Measurements from ENCODE around the gene EFEMP1. TPM values are rescaled to one million over a fixed set of nuclear protein-coding genes. Genes with fewer than 3 reads are reported as not detected.
"Not testable (repeated sequence)": the region's sequence is repeated elsewhere in the genome, so short reads cannot be mapped to it uniquely, and the experiment has no call there.

The EFEMP1 gene
- total and polyA plus RNA-seq, 10 of the 15 experiments (the other 5 are each of a cell fraction or from before 2014, with no cell fraction given), result 0.27 to 1.2 (median 0.35) TPM; not detected in 6

DNA sequence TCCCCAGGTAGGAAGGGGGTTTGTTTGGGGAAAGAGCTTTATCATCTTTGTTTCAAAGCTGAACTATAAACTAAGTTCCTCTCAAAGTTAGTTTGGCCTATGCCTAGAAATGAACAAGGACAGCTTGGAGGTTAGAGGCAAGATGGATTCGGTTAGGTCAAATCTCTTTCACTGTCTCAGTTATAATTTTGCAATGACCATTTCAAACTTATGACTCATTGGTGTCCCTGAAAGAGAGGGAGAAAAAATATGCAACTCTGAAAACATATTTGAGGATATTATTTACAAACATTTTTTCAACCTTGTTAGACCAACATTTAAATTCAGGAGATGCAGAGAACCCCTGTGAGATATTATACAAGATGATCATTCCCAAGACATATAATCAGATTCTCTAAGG, 95.7 kb downstream of the EFEMP1 start (continued):
- TF ChIP-seq NFIC (IDR thresholded peaks at IDR 0.05; ENCODE audit: low read depth, low read length) (no peak), MAX (IDR thresholded peaks at IDR 0.05; ENCODE audit: low read depth, low read length) (no peak), ATF7 (IDR thresholded peaks at IDR 0.05; ENCODE audit: low read depth) (no peak)

GRCh38 chr2:55827428-55827827, 96.2 kb downstream of the EFEMP1 start:
- H3K4me1 ChIP-seq (ENCODE audit: control insufficient read depth, insufficient read depth, low read length); H3K36me3 ChIP-seq (ENCODE audit: control insufficient read depth in 2 of 2, insufficient read depth in 2 of 2, low read length in 1 of 2); POLR2A ChIA-PET; RAD21 ChIA-PET (ENCODE audit: unreplicated experiment); H4K20me1 ChIP-seq (ENCODE audit: control insufficient read depth, insufficient read depth); ATAC-seq; H3K9me3 ChIP-seq (replicated peaks; ENCODE audit: control insufficient read depth, insufficient read depth, low read length); in situ Hi-C loops (cut with MboI); H3K79me2 ChIP-seq (ENCODE audit: control insufficient read depth, insufficient read depth, low read length); H3K27me3 ChIP-seq (replicated peaks in 1 of 2; ENCODE audit: control insufficient read depth in 2 of 2, insufficient read depth in 2 of 2, low read length in 1 of 2); H3K4me2 ChIP-seq (ENCODE audit: control insufficient read depth, insufficient read depth); H3K9ac ChIP-seq (ENCODE audit: control insufficient read depth, insufficient read depth, low read length); H3K27ac ChIP-seq (ENCODE audit: control insufficient read depth, insufficient read depth); CTCF ChIA-PET; H3K4me3 ChIP-seq; intact Hi-C loops (cut with micrococcal nuclease; ENCODE audit: unreplicated experiment); H2AFZ ChIP-seq (ENCODE audit: control insufficient read depth, low read depth, low read length); DNase-seq (ENCODE audit: low read depth, low spot score); FAIRE-seq; BruUV-seq (replicated peaks): not testable (repeated sequence)
- WGBS (ENCODE audit: insufficient coverage, insufficient replicate concordance, low lambda C conversion rate, missing lambda C conversion rate), result 89% methylated on average over 2 of the region's 2 CpGs
- SMC1A ChIA-PET (ENCODE audit: uncharacterized antibody, unreplicated experiment), result interaction anchor here (1.2 kb wide), 1 partner anchor 9 kb away, joined by 3 read pairs; no protein-coding TSS in a partner anchor

- Histone ChIP-seq H3K27ac (ENCODE audit: control insufficient read depth, insufficient read depth) (no peak overlapping the region), H3K4me3 (no peak overlapping the region), H3K36me3 (ENCODE audit: control insufficient read depth in 2 of 2, insufficient read depth in 2 of 2, low read length in 1 of 2) (no peaks in the 10 kb centered on the region), H2AFZ (ENCODE audit: control insufficient read depth, low read depth, low read length) (no peak overlapping the region), H3K27me3 (replicated peaks in 1 of 2; ENCODE audit: control insufficient read depth in 2 of 2, insufficient read depth in 2 of 2, low read length in 1 of 2) (no peaks in the 10 kb centered on the region), H3K79me2 (ENCODE audit: control insufficient read depth, insufficient read depth, low read length) (no peaks in the 10 kb centered on the region), H3K9me3 (replicated peaks; ENCODE audit: control insufficient read depth, insufficient read depth, low read length) (no peaks in the 10 kb centered on the region), H4K20me1 (ENCODE audit: control insufficient read depth, insufficient read depth) (no peaks in the 10 kb centered on the region), H3K4me1 (ENCODE audit: control insufficient read depth, insufficient read depth, low read length) (no peaks in the 10 kb centered on the region), H3K4me2 (ENCODE audit: control insufficient read depth, insufficient read depth) (no peak overlapping the region), H3K9ac (ENCODE audit: control insufficient read depth, insufficient read depth, low read length) (no peak overlapping the region)
- DNase-seq (ENCODE audit: low read depth, low spot score), result no peak
- SMC1A ChIA-PET (ENCODE audit: uncharacterized antibody, unreplicated experiment), result no interaction called here
- in situ Hi-C loops (cut with MboI), result no loop called here
- 38% methylated on average over 6 of the region's 6 CpGs for WGBS (ENCODE audit: insufficient coverage, insufficient replicate concordance, low lambda C conversion rate, missing lambda C conversion rate)
- POLR2A ChIA-PET, result no interaction called here
- intact Hi-C loops (cut with micrococcal nuclease; ENCODE audit: unreplicated experiment), result no loop called here
- no peak for FAIRE-seq
- CTCF ChIA-PET, result no interaction called here
- ATAC-seq, result no peak
- no TSS peak for BruUV-seq (replicated peaks)
- RAD21 ChIA-PET (ENCODE audit: unreplicated experiment), result no interaction called here
- no peak for TF ChIP-seq CBX3 (IDR thresholded peaks at IDR 0.05; ENCODE audit: borderline replicate concordance, low read depth)
- no peak for TF ChIP-seq KLF5 (IDR thresholded peaks at IDR 0.05; ENCODE audit: partially characterized antibody)
- no peak for TF ChIP-seq CBX5 (IDR thresholded peaks at IDR 0.05; ENCODE audit: low read depth)
- TF ChIP-seq, protein P1, sequence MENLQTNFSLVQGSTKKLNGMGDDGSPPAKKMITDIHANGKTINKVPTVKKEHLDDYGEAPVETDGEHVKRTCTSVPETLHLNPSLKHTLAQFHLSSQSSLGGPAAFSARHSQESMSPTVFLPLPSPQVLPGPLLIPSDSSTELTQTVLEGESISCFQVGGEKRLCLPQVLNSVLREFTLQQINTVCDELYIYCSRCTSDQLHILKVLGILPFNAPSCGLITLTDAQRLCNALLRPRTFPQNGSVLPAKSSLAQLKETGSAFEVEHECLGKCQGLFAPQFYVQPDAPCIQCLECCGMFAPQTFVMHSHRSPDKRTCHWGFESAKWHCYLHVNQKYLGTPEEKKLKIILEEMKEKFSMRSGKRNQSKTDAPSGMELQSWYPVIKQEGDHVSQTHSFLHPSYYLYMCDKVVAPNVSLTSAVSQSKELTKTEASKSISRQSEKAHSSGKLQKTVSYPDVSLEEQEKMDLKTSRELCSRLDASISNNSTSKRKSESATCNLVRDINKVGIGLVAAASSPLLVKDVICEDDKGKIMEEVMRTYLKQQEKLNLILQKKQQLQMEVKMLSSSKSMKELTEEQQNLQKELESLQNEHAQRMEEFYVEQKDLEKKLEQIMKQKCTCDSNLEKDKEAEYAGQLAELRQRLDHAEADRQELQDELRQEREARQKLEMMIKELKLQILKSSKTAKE (IDR thresholded peaks at IDR 0.05; ENCODE audit: low read depth, poor library complexity, severe bottlenecking), result no peak
- TF ChIP-seq GATAD2B (conservative IDR thresholded peaks at IDR 0.05; ENCODE audit: low read depth), result no peak
- no peak for TF ChIP-seq PKNOX1 (IDR thresholded peaks at IDR 0.05)
- no peak for TF ChIP-seq MTA3 (IDR thresholded peaks at IDR 0.05; ENCODE audit: borderline replicate concordance, low read length)
- TF ChIP-seq NR2F1 (conservative IDR thresholded peaks at IDR 0.05), result no peak
Observed at GRCh38 chr2:55826246-55826645, 97.3 kb downstream of the EFEMP1 start.
